Common myeloid progenitor, CD34-positive (primary cell): ENCODE measurements around the gene TMPRSS3.
A peak's percentile ranks its signal among the peaks of the same experiment; 100 is the strongest.

ENCODE experiments used
- CTCF ChIA-PET: fragments of 350-600 bp; sonication (Branson Sonifier 250); formaldehyde crosslinking; loops from one replicate; lab custom pipeline; 2021; ENCODE audit warnings: antibody characterized with exemption; lab: Charles Lee
- POLR2A ChIA-PET: fragments of 350-600 bp; sonication (Branson Sonifier 250); formaldehyde crosslinking; loops from one replicate; lab custom pipeline; 2021; ENCODE audit warnings: antibody characterized with exemption; lab: Charles Lee
- DNase-seq, 3 donors: peaks; one replicate each; pipeline versions ENCODE4 v3.0.0 to v3.0.0-alpha.2; 2013
- H3K27ac ChIP-seq, 2 experiments: 1 replicate in 1 of 2; 2 replicates in 1 of 2; pipeline ENCODE4 v1.7.0; 2013; ENCODE audit warnings: inconsistent platforms in 2 of 2, low read length in 2 of 2, mild to moderate bottlenecking in 2 of 2, low read depth in 1 of 2, moderate library complexity in 1 of 2; ENCODE audit not compliant: severe bottlenecking in 2 of 2, insufficient read depth in 1 of 2, poor library complexity in 1 of 2
- H3K27me3 ChIP-seq, 5 experiments: replicated peaks in 2 of 5; 1 replicate in 3 of 5; 2 replicates in 2 of 5; pipeline versions ENCODE4 v1.6.1 to v1.7.0; 2013; ENCODE audit warnings: low read length in 4 of 5, mild to moderate bottlenecking in 2 of 5, moderate library complexity in 2 of 5, inconsistent platforms in 1 of 5; ENCODE audit not compliant: insufficient read depth in 5 of 5, control insufficient read depth in 4 of 5
- H3K36me3 ChIP-seq, 4 experiments: 1 replicate in 2 of 4; 2 replicates in 2 of 4; pipeline versions ENCODE4 v1.6.1 to v1.7.0; 2013; ENCODE audit warnings: low read length in 3 of 4, control low read depth in 1 of 4, mild to moderate bottlenecking in 1 of 4; ENCODE audit not compliant: control insufficient read depth in 4 of 4, insufficient read depth in 4 of 4
- H3K4me1 ChIP-seq, 4 experiments: 1 replicate in 3 of 4; 2 replicates in 1 of 4; pipeline versions ENCODE4 v1.6.1 to v1.7.1; 2013; ENCODE audit warnings: low read length in 3 of 4, mild to moderate bottlenecking in 3 of 4, control low read depth in 1 of 4, inconsistent platforms in 1 of 4, moderate library complexity in 1 of 4; ENCODE audit not compliant: control insufficient read depth in 4 of 4, insufficient read depth in 4 of 4; ENCODE audit errors: control extremely low read depth in 1 of 4
- H3K4me3 ChIP-seq, 7 experiments: 1 replicate in 4 of 7; 2 replicates in 3 of 7; pipeline versions ENCODE4 v1.5.1 to v1.7.0; 2013; ENCODE audit warnings: mild to moderate bottlenecking in 7 of 7, low read length in 6 of 7, moderate library complexity in 6 of 7, inconsistent platforms in 2 of 7, low read depth in 2 of 7, control low read depth in 1 of 7; ENCODE audit not compliant: insufficient read depth in 4 of 7, control insufficient read depth in 1 of 7; ENCODE audit errors: extremely low read depth in 1 of 7
- H3K9me3 ChIP-seq, 5 experiments: 1 replicate in 4 of 5; 2 replicates in 1 of 5; pipeline versions ENCODE4 v1.6.1 to v1.7.1; 2013; ENCODE audit warnings: low read length in 4 of 5, mild to moderate bottlenecking in 2 of 5, inconsistent platforms in 1 of 5, low read depth in 1 of 5, moderate library complexity in 1 of 5; ENCODE audit not compliant: control insufficient read depth in 4 of 5, insufficient read depth in 2 of 5; ENCODE audit errors: control extremely low read depth in 1 of 5
- WGBS: methylation state at CpG from one replicate; pipeline ENCODE4 v1.1.5; 2013; ENCODE audit not compliant: insufficient coverage; 5-methylcytosine and 5-hydroxymethylcytosine counted together

Gene TMPRSS3

DNA sequence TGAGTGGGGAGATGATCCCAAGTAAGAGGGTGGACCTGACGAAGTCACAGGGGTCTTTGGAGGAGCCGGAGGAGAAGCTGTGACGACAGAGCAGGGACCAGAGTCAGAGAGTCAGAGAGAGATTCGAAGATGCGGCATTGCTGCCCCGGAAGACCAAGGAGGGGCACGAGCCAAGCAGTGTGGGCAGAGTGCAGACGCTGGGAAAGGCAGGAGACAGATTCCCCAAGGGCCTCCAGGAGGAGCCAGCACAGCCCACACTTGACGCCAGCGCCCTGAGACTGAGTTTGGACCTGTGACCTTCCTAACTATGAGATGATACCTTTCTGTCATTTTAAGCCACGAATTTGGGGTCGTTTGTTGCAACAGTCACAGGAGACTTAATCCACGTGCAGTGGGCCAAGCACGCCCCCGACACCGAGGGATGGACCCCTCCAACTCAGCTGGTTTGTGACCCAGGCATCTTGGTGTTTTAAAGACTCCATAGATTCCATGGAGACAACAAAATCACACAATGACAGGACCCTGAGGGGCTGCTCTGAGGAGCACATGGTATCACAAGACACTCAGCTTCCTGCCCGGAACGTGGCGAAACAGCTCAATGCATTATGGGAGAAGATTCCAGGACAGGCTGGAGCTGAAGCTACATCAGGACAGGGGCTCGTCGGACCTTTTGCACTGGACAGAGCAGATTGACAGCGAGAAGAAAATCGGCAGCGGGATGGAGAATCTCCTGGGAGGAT, 18.5 kb downstream of the TMPRSS3 start:
- POLR2A ChIA-PET: interaction anchor here (0.6 kb wide), 1 partner anchor 29 kb away, joined by 3 read pairs; no protein-coding TSS in a partner anchor
- peaks cover 0 to 3% (median 0%) of the 10 kb centered on the region in 5 experiments for H3K27me3 ChIP-seq

DNA sequence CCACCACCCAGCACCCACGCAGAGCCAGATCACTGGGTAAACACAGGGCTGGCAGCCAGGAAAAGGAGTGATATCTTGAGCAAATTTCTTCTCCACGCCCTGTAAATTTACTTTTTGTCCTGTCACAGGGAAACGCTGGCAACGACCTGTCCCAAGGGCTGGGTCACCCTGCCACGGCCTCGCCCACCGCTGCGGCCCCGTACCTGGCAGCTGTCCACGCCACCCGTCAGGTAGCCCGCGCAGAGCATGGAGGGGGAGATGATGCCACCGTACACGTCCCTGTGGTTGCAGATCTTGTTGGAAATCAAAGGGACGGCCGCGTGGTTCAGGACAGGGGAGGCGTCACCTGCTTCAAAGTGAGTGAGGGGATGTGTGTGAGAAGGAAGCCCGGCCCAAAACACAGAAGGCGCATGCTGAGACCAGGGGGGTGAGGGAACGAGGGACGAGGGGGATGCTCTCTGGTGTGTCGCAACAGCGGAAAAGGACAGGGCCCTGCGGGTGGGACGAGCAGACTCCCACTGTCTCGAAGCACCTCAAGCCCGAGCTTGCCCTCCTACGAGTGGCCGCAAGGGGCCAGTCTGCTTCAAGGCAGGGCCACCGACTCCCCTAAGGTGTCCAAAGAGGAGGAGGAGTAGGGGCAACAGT, 19.4 kb downstream of the TMPRSS3 start:
- Histone ChIP-seq H3K9me3 (peaks cover 0 to 4% (median 0%) of the 10 kb centered on the region in 5 experiments), H3K27me3 (peaks cover 0 to 3% (median 0%) of the 10 kb centered on the region in 5 experiments), H3K36me3 (no peaks in the 10 kb centered on the region), H3K27ac (no peak overlapping the region), H3K4me1 (no peaks in the 10 kb centered on the region), H3K4me3 (no peak overlapping the region)
- CTCF ChIA-PET: interaction anchor here (1.6 kb wide), 1 partner anchor 40 kb away, joined by 3 read pairs; no protein-coding TSS in a partner anchor
- DNase-seq: peak in 1 of 3 donors; percentile 64
- POLR2A ChIA-PET: no interaction called here
- 56% methylated on average over 28 of the region's 32 CpGs for WGBS

More for the DNA sequence above, 18.5 kb downstream of the TMPRSS3 start:
- H3K4me3 ChIP-seq: no peak overlapping the region
- CTCF ChIA-PET: no interaction called here
- H3K36me3 ChIP-seq: no peaks in the 10 kb centered on the region
- H3K9me3 ChIP-seq: peaks cover 2 to 13% (median 6%) of the 10 kb centered on the region in 5 experiments
- no peaks in the 10 kb centered on the region for H3K4me1 ChIP-seq
- H3K27ac ChIP-seq: no peak overlapping the region
- 89% methylated on average over 22 of the region's 24 CpGs for WGBS
- DNase-seq: no peak

DNA sequence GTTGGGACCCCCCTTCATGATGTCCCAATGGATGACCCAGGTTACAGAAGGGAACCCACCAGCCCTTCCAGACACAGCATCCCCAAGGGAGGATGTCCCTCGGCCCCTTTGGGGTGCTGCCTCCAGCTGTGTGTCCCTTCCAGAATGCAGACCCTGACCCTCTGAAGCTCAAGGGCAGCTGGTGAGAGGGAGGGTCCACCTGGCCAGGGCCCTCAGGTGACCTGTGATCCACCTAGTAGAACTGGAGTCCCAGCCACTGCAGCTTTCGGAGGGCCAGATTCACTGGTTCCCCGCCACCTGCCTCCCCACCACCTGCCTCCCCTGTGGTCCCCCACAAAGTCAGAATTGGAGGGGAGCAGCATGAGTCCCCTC, 19.9 kb downstream of the TMPRSS3 start:
- DNase-seq: no peak
- 100% methylated on average over 2 of the region's 3 CpGs for WGBS
- Histone ChIP-seq H3K27me3 (peaks cover 0 to 3% (median 0%) of the 10 kb centered on the region in 5 experiments), H3K36me3 (no peaks in the 10 kb centered on the region), H3K9me3 (no peaks in the 10 kb centered on the region), H3K4me1 (no peaks in the 10 kb centered on the region), H3K27ac (no peak overlapping the region), H3K4me3 (no peak overlapping the region)
- ChIA-PET POLR2A (no interaction called here), CTCF (interaction anchor here (0.9 to 1.6 kb wide), 2 partner anchors 15 to 39 kb away, joined by 3 read pairs; no protein-coding TSS in a partner anchor)

DNA sequence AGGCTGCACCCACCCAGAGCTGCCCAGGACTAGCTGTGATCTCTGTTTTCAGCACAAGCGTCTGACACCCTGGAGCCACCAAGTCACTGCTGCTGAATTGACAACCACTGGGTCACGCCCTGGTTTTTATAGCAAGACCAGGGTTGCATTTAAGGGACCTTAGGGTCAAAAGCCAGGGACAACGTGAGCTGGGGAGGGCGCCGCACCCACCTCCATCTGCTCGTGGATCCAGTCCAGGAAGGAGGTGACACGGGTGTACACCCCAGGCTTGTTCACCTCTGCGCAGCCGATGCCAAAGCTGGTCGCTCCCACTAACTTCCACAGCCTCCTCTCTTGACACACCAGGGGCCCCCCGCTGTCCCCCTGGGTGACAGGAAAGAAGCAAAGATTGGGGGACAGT, 20.3 kb downstream of the TMPRSS3 start:
- no peak for DNase-seq
- peaks cover 0 to 3% (median 0%) of the 10 kb centered on the region in 5 experiments for H3K27me3 ChIP-seq
- POLR2A ChIA-PET: no interaction called here
- H3K36me3 ChIP-seq: no peaks in the 10 kb centered on the region
- H3K4me3 ChIP-seq: no peak overlapping the region
- WGBS: 82% methylated on average over 8 of the region's 11 CpGs
- CTCF ChIA-PET: interaction anchor here (0.9 to 1.6 kb wide), 2 partner anchors 15 to 39 kb away, joined by 3 read pairs; no protein-coding TSS in a partner anchor
- no peaks in the 10 kb centered on the region for H3K9me3 ChIP-seq
- H3K27ac ChIP-seq: no peak overlapping the region
- no peaks in the 10 kb centered on the region for H3K4me1 ChIP-seq

DNA sequence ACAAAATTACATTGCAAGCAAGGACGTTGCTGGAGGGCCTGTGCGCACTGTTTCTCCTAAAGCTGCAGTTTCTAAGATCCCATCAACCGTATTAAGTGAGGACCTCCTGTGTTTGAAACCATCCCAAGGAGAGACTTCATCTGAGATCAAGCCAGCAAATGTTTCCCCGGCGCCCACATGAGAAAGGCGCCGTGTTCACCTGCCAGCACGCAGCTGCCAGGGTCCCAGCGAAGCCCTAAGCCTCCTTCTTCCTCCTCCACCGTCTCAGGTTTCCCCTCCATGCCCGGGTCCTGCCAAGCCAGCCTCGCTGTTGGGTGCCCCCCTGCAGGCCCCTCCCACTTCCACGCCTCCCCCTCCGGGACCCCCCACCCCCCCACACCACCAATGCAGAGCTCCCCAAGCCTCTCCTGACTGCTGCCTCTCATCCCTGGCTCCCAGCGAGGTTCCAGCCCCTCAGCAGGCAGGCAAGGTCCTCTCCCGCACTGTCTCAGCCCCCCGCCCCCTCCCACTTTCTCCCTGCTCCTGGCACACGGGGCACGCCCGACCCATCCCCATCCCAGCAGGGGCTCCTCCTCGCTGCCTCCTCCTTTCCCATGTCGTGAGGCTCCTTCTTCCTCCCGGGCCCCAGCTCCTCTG, 20.9 kb downstream of the TMPRSS3 start:
- Histone ChIP-seq H3K27ac (no peak overlapping the region), H3K4me1 (no peaks in the 10 kb centered on the region), H3K27me3 (peaks cover 0 to 3% (median 0%) of the 10 kb centered on the region in 5 experiments), H3K4me3 (no peak overlapping the region), H3K9me3 (no peaks in the 10 kb centered on the region), H3K36me3 (no peaks in the 10 kb centered on the region)
- DNase-seq: no peak
- ChIA-PET CTCF (interaction anchor here (0.9 to 1.6 kb wide), 2 partner anchors 14 to 38 kb away, joined by 3 read pairs; no protein-coding TSS in a partner anchor), POLR2A (no interaction called here)
- WGBS: 45% methylated on average over 16 of the region's 23 CpGs

DNA sequence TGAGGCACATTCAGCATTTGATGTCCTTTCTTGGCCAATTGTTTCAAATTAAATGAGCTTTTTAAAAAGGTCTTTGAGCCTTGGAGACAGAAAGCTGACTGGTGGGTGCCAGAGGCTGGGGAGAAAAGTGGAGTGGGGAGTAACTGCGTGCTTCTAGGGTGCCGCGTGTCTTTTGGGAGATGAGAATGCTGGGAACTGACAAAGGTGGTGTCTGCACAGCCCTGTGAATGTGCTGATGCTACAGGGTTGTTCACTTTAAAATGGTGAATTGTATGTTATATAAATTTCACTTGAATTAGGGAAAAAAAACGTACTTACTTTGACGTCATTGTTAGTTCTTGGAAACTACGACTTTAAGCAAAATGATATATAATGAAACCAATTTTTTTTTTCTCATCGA, 21.4 kb downstream of the TMPRSS3 start:
- Histone ChIP-seq H3K4me3 (no peak overlapping the region), H3K9me3 (no peaks in the 10 kb centered on the region), H3K36me3 (no peaks in the 10 kb centered on the region), H3K4me1 (no peaks in the 10 kb centered on the region), H3K27me3 (peaks cover 0 to 3% (median 0%) of the 10 kb centered on the region in 5 experiments), H3K27ac (no peak overlapping the region)
- WGBS: 96% methylated on average over 4 of the region's 7 CpGs
- DNase-seq: no peak
- ChIA-PET CTCF (interaction anchor here (1.0 kb wide), 1 partner anchor 24 kb away, joined by 3 read pairs; no protein-coding TSS in a partner anchor), POLR2A (no interaction called here)
